ENCODE results near the gene RIPOR3.
A peak's percentile ranks its signal among the peaks of the same experiment; 100 is the strongest.
"Not testable (repeated sequence)": the region's sequence is repeated elsewhere in the genome, so short reads cannot be mapped to it uniquely, and the experiment has no call there.

RIPOR3 gene

DNA sequence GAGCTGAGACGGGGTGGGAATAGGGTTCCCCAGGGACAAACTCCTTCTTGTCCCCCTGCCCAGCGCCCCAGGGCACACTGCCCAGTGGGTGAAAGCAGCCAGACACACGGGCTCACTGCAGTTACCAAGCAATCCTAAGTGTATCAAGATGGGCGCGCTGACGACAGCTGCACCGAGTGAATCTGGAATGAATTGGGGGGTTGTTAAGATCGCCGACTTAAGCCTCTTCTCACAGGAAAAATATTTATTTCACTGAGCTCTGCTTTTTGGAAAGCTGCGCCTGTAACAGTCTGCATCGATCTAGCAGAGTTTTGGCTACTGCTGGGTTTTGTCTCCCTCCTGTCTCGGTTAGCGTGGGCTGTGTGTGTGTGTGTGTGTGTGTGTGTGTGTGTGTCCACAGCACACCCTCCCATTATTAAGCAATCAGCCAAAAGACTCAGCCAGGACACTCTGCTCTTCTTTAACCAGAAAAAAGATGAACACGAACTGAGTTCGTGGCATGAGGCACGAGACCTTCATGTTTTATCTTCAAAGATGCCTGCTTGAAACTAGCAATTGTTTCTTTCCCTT, 35.9 kb downstream of the RIPOR3 start:
- DNase-seq (ENCODE audit: low spot score), result no peak

DNA sequence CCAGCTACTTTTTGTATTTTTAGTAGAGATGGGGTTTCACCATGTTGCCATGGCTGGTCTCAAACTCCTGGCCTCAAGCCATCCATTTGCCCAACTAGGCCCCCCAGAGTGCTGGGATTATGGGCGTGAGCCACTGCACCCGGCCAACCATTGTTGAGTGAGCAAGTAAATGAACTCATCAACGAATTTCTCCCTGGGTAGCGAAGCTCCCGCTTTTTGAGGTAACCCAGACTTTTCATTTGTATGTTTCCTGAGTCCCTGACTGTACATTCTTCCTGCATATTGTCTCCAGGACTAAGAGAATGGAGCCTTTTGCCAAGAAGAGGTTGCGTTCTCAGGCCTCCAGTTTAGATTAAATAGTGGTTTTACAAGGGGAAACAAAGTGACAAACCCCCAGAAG, 36.4 kb downstream of the RIPOR3 start:
- no peak for DNase-seq (ENCODE audit: low spot score)

DNA sequence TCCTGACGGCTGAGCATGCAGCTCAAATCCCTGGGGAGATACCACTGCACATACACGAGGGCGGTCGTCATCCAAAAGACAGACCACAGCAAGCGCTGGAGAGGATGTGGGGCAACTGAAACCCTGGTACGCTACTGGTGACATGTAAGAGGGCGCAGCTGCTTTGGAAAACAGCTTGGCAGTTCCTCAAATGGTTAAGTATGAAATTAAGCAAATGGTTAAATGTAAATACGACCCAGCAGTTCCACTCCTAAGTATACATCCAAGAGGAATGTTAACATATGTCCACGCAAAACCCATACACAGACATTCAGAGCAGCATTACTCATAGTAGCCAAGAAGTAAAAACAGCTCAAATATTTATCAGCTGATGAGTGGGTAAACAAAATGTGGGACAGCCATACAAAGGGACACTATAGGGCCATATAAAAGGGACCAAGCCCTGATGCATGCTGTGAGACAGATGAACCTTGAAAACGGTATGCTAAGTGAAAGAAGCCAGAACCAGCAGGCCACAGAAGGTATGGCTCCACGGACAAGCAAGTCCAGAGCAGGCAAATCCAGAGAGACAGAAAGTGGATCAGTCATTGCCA, 38.5 kb downstream of the RIPOR3 start:
- DNase-seq (ENCODE audit: low spot score), result no peak

DNA sequence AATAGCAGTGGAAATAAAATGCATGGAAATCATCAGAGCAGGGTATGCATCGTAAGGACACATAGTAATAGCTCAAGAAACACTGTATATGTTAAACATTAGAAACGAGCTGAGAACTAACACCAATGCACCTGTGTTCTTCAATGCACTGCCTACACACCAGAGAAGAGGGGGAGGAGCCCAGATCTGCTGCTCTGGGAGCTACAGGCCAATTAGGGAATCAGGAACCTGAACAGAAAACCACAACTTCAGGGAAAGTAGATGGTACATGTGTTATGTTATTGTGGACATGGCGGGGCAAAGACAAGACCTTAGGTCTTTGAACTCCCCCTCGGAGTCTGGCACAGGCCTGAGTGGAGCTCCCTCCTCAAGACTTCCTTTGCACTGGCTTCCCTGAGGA, 39.7 kb downstream of the RIPOR3 start:
- no peak for DNase-seq (ENCODE audit: low spot score)

DNA sequence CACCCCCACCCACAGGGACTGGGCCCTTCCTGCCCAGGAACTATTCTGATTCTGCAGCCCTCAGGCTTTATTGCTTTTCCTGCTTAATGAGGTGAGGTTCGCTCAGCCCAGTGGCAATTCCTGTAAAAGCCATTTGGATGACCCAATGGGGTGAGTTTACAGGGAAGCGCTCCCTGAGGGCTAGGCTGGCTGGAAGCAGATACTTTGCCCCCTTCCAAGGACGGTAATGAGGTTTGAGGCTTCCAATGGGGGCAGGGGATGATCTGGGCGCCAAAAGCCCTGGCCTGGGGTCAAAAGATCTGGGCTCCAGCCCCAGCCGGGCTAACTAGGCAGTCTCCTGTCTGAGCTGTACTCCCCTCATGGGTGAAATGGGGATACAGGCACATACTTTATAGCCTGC, 41.8 kb downstream of the RIPOR3 start:
- DNase-seq (ENCODE audit: low spot score), result no peak

DNA sequence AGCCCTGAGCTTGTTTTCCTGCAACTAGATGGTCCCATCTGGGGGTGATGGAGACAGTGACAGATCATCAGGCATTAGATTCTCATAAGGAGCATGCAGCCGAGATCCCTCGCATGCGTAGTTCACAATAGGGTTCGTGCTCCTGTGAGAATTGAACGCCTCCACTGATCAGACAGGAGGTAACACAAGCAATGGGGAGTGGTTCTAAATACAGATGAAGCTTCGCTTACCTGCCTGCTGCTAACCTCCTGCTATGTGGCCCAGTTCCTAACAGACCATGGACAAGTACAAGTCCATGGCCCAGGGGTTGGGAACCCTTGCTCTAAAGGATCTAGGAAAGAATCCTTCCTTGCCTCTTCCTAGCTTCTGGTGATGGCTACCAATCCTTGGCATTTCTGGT, 42.7 kb downstream of the RIPOR3 start:
- DNase-seq (ENCODE audit: low spot score), result no peak

DNA sequence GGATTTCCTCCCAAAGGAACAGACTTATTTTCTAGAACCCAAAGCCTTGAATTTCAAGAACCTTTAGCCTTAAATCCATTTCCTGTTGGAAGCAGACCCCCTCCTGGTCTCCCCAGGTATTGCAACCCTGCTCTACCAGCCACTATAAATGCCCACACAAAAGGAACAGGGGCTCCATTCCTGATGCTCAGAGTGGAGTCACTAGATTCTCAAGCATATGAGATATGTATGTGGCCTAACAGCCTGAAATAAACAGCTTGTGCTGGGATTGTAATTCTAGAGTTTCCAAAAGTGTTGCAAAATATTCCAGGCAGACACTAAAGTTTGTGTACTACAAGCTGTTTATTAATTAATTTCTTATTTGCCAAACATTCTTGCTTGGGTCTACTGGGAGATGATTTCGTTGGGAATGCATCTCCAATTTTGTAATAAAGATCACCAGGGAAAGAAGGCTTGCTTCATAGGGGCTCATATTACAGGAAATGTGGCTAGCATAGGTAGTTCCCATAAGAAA, 44.8 kb downstream of the RIPOR3 start:
- no peak for DNase-seq (ENCODE audit: low spot score)

DNA sequence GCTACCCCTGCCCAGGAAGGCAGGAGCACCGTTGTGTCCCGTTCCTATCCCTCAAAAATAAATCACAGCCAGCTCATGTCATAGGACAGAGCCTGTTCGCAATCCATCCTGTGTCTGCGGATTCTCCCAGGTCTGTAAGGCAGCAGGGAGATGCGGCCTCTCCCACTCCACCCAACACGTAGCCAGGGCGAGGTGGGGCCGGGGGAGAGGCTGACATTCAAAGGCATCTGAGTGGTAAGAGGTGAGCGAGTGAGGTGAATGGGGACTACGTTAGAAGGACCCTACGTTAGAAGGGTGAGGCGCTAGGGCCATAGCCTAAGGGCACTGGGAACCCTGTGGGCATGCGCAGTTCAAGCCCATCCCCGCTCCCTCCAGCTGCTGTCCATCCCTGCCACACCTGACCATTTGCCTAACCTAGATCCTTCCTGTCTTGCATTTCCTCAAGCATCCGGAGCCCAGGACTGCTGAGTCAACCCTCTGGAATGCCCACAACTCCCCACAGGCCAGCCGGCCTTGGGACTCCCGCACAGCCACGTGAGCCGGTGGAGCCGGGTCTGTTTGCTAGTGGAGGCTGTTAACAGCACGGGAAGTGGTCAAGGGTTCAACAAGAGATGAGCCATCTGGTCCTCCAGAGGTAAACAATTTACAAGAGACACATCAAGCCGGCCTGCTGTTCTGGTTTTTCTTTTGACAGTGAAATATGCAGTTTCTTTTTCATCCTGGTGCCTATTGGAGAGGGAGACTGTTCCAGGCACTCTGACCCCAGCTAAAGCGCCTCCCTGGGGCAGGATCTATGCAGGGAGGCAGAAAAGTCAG, 45.9 kb downstream of the RIPOR3 start:
- peak; percentile 97 for DNase-seq (ENCODE audit: low spot score)

DNA sequence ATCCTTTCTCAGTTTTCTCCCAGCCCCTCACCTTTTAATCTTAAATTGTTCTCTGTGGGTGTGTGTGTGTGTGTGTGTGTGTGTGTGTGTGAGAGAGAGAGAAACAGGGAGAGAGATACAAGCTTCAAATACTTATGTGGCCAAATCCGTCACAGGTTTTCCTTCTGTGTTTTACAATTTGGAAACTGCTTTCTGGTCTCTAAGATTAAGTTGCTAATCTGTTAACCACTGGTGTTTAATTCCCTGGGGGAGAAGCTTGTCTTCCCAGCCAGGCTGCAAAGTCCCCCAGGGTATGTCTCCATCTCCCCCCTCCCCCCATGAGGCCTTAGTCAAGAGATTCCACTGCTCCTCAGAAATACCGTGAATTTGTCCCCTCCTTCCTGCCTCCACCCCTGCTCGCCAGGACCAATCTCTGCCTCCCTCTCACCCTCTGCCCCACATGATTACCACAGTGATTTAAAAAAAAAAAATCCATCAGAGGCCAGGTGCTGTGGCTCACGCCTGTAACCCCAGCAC, 49.0 kb downstream of the RIPOR3 start:
- DNase-seq (ENCODE audit: low spot score), result no peak

DNA sequence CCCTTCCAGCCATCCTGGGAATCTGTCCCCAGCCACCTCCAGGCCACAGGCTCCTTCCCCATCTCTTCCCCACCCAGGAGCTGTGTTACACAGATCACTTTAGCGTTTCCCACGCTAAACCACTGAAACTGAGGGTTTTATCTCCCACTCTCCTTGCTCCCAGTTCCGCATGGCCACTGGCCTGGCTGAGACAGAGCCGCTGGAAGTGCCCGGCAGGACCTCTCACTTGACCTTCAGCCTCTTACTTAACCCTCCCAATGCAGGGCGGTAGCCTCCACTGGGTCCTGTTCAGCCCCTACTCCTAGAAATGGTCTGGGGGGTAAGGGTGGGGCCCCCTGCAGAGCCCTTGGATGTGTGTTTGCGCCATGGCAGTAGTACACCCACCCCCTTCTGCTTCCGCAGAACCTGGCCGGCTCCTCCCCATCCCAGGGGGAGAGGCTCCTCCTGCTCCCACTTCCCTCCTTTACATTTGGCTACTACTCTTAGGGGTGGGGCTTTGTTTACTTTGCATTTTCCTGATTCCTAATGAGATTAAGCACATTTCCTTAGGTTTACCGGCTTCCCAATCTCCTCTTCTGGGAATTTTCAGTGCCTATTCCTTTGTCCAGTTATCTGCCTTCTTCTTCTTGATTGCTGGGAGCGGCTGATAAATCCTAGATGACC, 49.6 kb downstream of the RIPOR3 start:
- not testable (repeated sequence) for DNase-seq (ENCODE audit: low spot score)

DNA sequence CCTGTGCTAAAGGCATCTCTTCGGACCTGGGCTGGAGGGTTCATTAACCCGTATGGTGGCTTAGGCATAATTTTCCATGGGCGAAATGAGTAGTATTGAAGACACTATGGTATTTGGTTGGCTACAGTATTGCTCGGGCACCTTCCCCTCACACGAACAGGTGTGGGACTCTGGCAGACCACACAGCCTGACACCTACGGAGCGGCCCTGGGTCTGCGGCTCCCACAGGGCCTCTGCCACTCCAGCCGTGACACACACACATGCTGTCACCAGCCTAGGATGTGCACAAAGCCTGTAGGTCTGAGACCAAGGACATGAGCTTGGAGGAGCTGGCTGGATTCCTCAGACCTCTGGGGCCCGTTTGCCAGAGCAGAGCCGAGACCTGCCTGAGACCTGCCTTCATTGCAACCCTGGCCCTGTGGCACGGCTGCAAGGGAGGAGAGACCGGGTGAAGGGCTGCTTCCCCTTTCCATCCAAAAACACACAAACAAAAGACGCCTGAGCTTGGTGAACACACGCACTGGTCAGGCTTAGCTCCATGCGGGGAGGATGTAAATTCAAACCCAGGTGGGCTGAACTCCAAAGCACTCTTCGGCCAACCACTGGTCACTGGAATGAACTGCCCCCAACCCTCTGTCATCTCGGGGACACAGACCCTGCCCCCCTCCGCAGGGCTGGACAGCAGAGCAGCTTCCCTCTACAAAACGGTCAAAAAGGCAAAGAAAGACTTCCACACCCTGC, 51.2 kb downstream of the RIPOR3 start:
- DNase-seq (ENCODE audit: low spot score), result not testable (repeated sequence)

DNA sequence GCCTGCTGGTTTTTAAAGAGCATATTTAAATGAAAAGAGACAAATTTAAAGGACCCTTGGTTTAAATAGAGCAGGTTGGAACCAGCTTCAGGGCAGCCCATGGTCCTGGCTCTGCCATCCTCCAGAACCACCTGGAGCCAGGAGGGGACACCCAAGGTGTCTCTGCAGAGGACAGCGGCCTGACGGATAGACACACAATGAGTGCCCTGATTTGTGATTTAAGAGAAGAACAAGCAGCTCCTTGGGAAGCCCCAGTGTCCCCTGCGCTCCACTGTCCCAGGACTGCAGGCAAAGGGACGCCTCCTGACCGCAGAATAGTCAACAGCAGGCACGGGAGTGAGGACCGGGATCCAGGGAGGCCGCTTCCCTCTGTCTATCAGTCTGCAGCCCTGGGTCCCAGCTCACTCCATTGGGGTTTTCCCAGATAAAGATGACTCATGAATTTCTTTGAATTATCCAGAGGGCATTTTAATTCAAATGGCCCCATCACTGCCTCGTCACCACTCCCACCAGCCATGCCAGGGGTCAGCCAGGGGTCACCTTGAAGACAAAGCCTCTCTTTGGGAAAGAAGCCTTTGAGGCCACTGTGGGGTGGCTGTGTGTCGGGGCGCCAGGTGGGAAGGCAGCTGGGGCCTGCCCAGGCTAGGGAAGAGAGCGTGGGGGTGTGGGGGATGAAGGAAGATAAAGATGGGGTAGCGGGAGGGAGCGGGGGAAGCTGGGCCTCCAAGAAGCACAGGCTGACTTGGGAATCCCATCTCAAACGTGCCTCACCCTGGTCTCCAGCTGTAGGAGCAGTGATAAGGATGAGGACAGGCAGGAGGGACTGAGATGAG, 53.1 kb downstream of the RIPOR3 start:
- DNase-seq (ENCODE audit: low spot score), result peak; percentile 93

DNA sequence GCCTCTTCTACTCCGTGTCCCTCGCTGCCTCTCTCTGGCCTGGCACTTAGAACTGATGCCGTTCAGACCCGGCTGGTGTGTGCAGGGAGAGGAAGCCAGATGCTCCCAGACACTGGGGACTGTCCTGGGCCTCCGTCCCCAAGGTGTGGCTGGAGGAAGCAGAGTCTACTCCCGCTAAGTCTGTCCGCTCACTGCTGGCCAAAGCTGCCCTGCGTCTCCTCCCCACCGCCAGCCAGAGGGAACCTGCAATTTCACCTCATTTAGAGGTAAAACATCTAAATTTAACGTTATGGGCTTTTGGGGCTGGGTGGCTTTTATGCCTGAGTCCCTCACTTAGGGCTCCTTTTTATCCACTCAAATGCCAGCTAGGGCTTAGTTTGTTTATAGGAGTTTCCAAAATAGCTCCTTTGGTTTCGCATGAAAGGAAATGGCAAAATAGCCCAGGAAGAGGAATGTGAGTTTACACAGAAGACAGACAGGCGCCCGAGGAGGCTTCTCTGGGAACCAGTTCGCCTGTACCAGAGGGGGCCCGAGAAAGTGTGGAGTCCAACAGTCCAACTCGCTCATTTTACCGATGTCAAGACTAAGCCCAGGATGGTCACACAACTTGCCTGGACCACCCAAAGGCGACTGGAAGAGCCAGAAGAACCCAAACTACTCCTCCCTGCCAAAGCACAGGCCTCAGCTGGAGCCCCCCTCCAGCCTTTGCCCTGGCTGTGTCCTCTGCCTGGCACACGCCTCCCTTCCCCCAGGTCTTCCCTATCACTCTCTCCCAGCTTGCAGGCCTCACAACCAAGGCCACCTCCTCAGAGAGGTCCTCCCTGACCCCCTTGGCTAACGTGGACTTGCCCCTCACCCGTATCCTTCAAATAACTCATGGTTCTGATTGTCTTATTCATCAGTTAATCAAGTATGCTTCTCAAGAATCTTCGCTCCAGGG, 54.5 kb downstream of the RIPOR3 start:
- DNase-seq (ENCODE audit: low spot score), result no peak

DNA sequence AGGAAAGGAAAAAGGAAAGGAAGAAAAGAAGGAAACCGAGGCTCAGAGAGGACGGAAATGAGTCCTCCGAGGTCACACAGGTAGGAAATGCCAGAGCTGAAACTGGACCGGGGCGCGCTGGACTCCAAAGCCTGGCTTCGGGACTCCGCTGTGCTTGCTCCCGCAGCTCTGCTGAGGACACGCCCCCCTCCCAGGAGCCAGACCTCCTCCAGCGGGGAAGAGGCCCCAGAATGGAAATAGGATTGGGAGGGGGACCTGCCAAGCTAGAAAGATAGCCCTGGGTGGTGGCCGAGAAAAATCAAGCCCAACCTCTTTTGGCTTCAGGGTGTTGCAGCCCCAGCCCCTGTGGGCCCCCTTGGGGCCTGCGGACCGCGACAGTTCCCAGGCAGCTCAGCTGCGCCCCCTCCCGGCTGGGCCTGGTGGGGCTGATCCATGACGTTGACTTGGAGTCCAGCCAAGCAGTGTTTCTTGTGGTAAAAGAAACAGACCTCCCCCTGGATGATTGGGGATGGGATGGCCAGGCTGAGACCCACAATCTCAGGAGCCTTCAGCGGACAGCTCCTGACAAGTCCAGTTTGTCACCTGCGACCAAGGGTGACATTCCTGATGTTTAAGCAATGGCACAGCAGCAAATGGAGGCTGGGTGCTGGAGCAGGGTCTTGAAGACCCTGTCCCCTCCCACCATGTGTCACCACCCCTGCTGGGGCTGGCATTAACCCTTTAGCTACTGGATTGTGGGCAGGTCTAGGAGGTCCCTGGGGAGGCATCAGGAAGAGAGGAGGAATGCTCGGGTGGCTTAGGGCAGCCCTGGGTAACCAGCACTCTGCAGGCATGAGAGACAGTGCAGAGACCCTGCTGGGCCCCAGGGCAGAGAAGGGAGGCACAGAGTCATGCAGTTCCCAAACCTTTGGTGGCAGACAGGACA, 55.4 kb downstream of the RIPOR3 start:
- peak; percentile 93 for DNase-seq (ENCODE audit: low spot score)

DNA sequence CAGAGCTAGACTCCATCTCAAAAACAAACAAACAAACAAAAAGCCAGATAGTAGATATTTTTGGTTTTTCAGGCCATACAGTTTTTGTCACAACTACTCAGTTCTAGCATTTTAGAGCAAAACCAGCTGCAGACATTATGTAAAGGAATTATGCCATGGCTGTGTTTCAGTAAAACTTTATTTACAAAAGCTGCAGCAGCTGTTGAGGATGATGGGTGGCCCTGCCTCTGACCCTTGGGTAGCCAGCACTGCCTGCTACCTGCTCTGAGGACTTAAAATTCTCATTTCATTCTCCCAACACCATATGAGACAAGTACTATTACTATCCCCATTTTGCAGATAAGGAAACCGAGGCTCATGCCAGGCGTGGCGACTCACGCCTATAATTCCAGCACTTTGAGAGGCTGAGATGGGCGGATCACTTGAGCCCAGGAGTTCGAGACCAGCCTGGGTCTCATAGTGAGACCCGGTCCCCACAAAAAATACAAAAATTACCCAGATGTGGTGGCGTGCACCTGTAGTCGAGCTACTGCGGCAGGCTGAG, 56.3 kb downstream of the RIPOR3 start:
- DNase-seq (ENCODE audit: low spot score), result no peak

DNA sequence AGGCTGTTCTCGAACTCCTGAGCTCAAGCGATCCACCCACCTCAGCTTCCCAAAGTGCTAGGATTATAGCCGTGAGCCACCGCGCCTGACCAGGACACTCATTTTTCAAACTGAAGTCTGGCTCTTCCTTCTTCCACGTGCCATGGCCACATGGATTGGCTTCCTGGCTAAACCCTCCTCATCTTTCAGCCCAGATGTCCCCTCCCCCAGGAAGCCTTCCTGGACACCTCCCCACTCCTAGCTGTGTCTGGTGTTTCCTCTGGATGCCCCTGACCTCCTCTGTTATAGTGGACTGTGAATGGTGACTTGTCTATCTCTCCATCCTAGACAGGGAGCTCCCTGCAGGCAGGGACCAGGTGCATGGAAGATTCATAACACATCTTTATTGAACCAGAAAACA, 57.2 kb downstream of the RIPOR3 start:
- no peak for DNase-seq (ENCODE audit: low spot score)

DNA sequence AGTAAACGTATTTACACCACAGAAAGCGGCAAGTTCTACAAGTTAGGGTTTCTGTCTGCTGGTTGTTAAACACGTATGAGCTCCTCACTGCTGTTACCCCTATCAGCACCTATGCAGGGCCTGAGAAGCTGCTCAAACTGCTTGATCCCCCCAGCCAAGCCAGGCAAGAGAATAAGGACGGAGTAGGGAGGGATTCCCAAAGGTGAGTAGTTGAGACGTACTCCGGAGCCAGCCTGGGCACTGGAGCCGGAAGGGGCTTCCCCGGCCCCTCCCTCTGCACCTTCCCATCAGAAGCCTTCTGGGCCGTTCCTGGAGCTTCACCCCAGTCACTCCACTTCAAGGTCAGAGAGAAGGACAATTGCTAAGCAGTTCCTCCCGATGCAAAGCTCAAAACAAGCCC, 58.0 kb downstream of the RIPOR3 start:
- DNase-seq (ENCODE audit: low spot score), result no peak

DNA sequence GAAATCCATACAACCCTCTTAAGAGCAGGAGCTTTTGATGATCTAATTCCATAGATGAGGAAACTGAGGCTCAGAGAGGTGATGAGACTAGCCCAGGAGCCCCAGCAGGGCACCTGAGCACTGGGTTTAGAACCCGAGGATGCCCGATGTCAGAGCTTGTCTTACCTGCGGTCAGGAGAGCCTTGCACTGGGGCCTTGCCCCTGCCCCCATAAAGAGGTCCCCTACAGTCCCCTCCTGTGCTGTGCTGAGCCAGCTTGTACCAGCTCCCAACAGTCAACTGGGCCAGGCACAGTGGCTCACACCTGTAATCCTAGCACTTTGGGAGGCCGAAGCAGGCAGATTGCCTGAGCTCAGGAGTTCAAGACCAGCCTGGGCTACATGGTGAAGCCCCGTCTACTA, 58.6 kb downstream of the RIPOR3 start:
- DNase-seq (ENCODE audit: low spot score), result no peak
